Measurements from ENCODE around the gene TNNC1.

The TNNC1 gene

DNA sequence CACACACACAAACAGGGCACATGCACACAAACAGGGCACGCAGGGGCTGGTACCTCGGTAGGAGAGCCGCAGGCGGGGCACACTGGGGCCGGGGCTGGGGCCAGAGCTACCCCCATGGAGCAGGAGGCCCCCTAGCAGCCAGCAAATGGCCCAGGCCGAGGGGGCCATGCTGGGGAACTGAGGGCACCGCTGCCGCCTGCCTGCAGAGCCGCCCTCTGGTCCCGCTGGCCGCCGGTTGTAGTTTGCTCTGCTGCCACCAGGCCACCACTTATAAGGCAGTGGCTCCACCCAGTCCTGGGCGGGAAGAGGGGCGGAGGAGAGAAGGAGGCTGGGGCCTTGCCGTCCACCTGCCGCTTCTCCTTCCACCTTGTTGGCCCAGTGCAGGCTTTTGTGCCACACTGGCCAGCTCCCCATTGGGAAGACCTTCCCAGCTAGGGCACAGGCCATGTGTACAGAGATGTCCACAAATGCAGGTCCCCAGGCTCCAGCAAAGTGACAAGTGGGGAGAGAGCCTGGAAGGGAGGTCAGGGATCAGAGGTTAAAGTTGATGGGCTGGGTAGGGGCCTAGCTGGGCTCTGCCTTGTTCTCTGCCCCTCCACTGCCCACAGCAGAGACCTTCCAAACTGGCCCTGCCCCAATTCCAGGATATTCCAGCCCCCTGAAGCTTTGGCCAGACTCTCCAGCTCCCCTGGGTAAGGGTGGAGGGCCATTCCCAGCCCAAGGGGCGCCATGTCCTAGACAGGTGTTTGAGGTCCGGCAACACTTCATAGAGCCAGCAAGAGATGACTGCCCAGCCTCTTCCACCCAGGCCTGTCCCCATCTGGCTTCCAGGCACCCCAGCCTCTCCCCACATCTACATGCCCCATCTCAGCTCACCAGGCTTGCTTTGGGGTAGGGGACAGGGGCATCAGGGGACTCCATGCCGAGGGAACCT is 8.7 kb downstream of the TNNC1 start, which contains the start of gene SEMA3G:
Gene SEMA3G (minus strand): TSS at position 244 of the 934 bp plus-strand sequence. CDS start 76 bp downstream, at position 168.
- FAIRE-seq (peak; percentile 88), DNase-seq (ENCODE audit: extremely low spot score, insufficient read length, low read depth) (peak; percentile 58)

DNA sequence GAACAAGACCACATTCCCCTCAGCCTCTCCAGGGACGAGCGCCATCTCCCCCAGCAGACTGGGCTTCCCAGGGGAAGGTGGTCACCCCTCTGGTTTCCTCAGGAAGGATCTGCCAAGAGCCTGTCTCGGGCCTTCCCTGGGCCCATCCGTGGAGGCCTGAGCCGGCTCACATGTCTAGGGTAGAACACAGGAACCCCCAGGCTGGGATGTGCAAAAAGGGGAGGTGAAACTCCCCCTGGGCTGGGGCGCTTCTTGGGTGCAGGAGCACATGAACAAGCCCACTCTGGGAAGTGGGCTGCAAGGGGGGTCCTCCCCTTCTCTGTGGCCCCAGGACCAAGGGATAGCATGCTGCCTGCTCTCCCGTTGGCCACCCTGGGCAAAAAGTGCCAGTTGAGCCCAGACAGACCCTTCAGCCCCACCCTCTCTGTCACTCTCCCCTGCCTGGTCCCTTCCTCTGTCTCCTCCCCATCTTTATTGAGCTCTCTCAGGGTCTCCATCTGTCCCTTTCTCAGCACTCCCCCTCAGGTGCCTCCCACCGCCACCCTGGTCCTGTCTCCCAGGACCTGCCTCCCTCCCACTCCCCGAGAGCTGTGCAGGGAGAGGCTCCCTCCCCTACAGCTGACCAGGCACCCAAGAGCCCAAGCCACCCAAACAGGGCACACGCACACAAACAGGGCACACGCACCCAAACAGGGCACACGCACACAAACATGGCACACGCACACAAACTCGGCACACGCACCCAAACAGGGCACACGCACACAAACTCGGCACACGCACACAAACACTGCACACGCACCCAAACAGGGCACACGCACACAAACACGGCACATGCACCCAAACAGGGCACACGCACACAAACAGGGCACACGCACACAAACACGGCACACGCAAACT is 9.8 kb downstream of the TNNC1 start:
- FAIRE-seq, result no peak
- DNase-seq (ENCODE audit: extremely low spot score, insufficient read length, low read depth), result no peak

DNA sequence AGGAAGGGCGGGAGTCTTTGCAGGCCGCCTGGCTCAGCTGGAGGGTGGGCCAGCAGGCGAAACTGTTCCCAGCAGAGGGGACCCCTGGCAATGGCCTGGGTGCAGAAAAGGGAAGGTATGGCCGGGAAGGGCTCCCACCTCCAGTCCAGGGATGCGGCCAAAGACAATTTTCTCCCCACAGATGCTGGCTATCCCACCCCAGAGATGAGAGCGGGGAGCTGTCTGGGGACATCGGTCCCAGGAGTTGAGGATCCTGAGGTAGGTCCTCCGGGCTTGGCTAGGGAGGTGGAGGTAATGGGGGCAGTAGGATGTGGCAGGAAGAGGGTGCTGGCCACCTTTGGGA is 10.6 kb downstream of the TNNC1 start:
- no peak for DNase-seq (ENCODE audit: extremely low spot score, insufficient read length, low read depth)
- no peak for FAIRE-seq

DNA sequence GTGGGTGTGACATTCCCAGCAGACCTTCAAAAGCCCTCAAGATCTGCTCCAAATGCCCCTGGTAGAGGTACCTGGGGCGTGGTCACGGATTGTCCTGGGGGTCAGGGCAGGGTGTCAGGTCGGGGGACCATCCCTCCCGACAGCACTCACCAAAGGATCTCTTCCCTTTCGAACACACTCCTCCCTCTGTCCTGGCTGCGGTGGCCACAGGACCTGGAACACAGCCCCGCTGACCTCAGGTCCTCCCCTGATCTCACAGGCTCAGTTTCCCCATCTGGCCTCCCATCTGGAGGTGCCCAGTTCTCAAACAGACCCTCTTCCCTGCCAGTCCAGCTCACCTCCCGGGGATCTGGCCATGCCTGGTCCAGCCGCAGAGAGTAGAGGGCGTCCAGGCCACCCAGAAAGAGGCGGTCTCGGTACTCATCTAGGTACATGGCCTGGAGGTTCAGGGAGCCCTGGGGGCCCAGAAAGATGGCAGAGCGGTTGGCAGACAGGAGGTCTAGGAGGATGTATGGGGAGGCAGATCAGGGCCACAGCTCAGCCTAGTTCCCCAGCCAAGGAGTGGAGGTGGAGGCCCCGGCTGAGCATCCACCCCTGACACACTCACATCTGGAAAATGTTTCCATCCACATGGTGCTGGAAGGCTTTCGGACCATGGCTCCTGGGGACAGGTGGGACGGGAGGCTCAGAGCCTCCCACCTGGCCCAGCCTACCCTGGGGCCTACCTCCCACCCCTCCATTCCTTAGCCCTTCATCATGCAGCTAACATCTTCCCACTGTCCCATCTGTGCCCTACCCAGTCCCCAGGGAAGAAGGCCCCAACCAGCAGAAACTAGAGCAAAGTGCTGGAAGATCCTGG is 11.2 kb downstream of the TNNC1 start:
- FAIRE-seq, result no peak

DNA sequence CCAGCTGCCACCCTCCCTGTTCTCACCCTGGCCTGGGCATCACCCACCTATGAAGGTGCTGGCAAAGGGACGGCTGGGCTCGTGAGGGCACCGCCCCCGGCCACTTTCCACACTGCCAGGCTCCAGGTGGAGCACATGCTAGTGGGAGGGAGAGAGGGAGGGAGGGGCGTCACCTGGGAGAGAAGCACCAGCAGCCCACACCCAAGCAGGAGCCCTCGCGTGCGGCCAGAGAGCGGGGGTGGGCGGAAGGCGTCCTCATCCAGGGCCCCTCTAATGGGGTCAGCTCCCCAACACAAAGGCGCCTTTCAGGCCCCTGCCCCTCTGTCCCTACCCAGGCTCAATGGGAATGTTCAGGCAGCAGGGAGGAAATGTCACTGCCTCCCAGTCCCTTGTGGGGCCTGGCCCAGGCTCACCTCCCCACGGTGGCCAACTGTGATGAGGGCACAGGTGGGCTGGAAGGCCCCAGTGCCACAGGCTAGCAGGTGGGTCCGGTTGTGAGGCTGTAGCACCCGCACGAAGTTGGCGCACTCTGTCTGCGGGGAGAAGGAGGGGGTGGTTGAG is 12.0 kb downstream of the TNNC1 start:
- no peak for FAIRE-seq
- no peak for DNase-seq (ENCODE audit: extremely low spot score, insufficient read length, low read depth)

More for the DNA sequence above, 11.2 kb downstream of the TNNC1 start:
- no peak for DNase-seq (ENCODE audit: extremely low spot score, insufficient read length, low read depth)

DNA sequence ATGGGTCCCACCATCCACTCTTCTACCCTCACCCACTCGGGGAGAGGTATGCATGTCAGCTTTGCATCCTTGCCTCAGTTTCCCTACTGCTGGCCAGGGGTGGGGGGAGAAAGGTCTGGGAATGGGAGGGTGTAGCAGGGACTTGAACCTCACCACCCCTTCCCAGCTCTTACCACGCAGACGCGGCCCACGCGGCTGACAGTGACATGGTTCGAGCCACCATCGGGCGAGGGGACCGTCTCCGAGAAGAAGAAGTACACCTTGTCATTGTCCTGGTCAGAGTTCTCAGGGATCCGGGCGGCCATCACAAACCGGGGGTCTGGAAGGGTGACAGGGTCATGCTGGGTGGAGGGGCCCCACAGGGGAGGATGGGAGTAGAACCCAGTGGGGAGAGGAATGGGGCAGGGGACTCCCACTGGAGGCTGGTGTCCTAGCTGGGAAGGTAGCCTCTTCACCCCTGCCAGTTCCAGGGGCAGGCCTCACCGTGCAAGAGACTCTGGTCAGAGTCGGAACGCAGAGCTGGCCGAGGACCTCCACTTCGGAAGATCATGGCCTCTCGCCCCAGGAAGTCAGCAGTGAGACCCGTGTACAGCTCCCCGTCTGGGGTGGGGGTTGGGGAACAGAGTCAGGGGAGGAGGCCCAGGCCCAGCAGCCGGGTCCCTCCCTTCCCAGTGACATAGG is 12.6 kb downstream of the TNNC1 start:
- no peak for DNase-seq (ENCODE audit: extremely low spot score, insufficient read length, low read depth)
- no peak for FAIRE-seq

DNA sequence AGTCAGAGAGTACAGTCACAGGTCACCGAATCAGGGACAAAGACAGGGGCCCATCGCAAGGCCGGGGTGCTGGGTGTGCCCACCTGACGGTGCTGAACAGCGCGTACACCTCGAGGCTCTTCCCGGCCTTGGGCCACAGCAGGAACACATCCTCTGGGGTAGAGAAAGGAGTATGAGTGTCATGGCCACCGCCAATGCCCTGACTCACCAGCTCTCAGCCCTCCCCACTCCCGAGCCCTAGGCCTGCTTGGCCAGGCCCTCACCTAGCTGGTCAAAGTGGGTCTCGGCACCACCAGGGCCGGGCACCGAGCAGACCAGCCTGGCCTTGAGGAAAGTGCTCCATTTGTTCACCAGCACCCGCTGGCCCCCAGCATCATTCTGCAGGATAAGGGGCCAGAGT is 13.2 kb downstream of the TNNC1 start:
- FAIRE-seq (no peak), DNase-seq (ENCODE audit: extremely low spot score, insufficient read length, low read depth) (no peak)

DNA sequence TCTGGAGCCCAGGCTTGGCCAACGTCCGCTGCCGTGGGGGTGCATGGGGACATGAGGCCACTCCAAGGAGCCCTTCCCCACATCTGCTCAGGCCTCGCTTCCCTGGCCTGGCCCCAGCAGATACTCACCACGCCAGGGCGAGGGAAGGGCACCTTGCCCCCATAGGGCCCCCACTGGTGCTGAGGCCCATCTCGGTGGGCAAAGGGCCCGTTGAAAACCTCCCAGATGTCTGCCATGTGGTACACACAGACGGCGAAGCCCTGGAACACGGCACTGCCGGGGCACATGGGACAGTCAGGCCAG is 13.6 kb downstream of the TNNC1 start:
- FAIRE-seq (no peak), DNase-seq (ENCODE audit: extremely low spot score, insufficient read length, low read depth) (no peak)

DNA sequence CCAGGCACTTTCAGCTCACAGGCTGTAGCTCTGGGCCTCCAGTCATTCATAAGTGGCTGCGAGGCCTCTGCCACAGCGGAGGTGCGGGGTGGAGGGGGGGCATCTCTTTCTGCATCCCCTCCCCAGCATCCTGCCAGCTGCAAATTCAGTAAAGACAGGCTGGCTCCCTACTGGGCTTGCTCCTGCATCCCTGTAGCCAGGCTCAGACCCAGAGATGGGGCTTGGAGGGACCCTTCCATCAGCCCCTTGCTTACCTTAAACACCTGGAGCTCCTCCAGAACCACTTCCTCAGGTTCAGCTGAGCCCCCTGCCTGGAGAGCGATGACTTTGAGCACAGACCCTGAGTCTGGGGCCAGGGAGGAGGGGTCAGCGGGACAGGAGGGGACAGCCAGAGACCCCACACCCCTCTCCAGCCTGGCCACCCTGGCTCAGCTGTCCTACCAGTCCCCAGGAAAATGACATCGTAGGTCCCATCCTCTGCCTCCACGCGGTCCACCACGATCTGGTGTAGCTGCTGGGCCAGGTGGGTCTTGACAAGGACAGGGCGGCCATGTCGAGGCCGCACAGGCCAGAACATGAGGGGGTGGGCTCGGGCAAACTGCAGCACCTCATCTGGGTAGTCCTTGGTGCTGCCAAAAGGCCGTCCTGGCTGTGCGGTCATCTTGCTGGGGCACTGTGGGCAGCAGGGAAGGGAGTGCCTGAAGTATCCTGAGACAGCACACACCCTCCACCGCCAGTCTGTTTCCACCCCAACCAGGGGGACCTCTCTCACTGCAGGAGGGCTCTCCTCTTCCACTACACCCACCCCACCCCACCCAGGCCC is 14.2 kb downstream of the TNNC1 start:
- no peak for FAIRE-seq
- no peak for DNase-seq (ENCODE audit: extremely low spot score, insufficient read length, low read depth)

DNA sequence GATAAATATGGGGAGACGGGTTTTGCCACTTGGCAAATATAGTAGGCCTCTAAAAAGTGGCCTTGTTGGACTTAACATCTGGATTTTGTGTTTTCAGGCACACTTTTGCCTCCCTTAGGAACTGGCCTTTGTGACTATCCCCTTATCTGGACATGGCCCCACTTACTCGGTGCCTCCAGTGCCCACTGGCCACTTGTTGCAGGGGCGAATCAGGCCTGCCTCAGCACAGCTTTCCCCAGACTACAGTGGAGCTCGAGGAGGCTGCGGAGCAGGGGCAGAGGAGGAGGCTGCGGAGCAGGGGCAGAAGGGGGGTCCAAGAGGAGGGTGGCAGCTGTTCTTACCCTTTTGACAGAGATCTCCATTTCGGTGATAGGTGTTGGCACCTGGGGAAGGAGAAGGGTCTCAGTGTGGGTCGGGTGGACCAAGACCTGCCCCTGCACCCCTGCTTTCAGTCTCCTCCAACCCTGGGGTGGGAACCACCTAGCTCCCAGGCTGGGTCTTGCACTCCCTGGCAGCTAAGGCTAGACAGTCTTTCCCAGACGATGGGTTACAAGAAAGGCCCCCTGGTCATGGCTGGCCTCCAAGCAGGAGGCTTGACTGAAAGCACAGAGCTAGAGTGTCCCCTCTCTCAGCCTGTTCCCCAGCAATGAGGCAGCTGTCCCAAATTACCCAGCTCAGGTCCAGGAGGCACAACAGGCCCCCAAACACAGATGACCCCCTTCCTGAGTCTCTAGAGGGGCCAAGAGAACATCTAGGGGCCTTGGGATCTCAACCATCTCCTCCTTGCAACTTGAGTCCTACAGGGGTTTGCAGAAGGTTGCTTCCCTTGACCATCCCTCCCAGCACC is 15.0 kb downstream of the TNNC1 start:
- DNase-seq (ENCODE audit: extremely low spot score, insufficient read length, low read depth), result no peak
- FAIRE-seq, result no peak

DNA sequence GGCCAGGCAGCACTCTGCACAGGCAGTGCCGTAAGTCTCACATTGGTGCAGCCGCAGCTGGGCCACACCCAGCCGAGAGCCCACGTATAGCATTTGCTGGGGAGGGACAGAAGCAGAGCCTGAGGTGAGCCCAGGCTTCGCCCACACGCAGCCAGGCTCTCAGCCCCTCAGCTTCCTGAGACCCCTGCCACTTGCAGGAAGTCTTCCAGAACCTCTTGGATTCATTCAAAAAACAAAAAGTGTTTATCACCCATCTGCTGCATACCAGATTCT is 15.8 kb downstream of the TNNC1 start:
- no peak for DNase-seq (ENCODE audit: extremely low spot score, insufficient read length, low read depth)
- no peak for FAIRE-seq

DNA sequence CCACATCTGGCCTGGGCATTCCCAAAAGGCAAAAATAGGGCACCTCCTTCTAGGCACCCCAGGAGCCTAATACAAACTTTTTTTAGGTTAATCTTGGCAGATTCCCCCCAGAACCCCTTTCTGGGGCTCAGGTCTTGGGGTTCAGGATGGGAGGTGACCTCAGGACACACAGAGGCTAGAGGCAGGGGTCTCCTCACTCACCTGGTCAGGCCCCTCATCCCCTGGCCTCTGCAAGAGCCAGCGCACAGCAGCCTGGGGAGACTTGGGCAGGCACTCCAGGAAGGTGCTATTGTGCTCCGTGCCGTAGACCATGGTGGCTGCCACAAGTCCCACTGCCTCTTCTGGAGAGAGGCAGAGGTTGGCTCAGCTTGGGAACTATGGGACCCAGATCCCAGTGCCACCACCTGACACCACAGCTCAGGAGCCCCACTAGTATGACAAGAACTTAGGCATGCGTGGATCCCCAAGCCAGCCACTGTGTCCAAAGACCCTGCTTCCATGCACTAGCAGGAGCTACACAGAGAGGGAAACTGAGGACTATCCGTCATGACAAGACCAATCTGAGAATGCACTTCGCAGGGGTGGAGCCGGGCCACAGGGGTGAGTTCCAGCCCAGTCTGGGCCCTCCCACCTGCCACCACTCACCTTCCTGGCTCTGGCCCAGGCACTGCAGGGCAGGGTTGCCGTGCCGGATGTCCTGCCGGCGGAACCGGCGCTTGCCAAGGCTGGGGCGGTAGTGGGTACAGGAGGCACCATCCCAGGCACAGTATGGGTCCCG is 16.3 kb downstream of the TNNC1 start:
- no peak for DNase-seq (ENCODE audit: extremely low spot score, insufficient read length, low read depth)
- FAIRE-seq, result no peak

DNA sequence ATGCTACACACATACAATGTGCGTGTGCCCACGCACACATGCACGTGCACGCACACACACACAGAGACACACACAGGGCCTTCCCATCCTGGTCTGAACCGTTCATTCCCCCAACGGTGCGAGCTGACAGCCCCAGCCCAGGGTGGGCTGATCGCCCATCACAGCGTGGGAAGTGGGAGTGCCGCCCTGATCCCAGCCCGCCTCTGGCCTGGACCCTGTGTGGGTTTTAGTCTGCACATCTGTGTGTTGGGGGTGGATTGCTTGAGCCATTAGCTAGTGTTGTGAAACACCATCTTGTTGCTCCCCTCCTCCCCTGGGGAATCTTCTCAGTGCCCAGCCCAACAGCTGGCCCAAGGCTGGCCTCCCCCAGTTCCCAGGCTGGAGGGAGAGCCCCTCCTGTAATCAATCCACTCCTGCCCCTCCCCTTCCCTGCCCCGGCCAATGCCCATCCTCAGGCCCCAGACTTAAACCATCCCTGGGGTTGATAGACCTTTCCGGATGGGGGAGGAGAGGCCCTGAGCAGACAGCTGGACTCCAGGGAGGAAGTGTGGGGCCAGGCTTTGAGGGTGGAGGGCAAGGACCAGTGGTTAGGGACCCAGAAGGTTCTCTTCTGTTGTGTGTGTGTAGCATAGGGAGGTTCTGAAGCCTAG is 17.2 kb downstream of the TNNC1 start:
- DNase-seq (ENCODE audit: extremely low spot score, insufficient read length, low read depth) (no peak), FAIRE-seq (no peak)

DNA sequence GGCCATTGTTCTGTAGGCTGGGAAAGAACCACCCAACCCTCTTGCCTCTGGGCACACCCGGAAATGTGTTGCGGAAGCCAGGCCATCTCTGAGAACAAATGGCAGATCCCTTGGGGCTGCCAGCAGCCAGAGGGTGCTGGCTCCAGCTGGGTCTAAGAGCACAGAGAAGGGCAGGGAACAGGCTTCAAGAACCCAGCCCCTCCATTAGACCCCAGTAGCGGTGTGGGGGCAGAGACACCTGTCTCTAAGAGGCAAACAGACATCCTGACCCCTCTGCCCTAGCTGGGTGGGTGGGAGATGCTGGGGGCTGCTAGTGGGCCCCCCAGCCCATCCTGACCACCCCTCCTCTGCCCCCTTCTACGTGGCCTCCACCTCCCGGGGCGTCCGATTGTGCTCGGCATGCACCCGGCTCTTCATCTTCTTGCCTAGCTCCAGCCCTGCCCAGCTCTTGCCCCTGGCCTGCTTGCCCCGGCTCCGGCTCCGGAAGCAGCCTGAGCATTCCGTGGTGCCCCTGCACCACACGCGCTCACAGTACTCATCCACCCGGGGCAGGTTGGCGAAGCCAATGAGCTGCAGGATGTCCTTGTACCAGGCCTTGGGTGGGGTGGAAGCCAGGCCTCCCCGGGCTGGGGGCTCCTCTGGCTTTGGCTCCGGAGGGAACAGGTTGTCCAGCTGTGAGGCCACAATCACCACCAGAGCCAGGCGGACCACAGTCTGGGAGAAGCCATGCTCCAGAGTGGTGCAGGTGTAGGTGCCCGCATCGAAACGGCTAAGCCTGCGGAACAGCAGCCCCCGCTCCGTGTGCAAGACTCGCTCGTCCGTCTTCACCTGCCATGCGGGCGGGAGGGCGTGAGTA is 18.4 kb downstream of the TNNC1 start:
- DNase-seq (ENCODE audit: extremely low spot score, insufficient read length, low read depth) (no peak), FAIRE-seq (no peak)

DNA sequence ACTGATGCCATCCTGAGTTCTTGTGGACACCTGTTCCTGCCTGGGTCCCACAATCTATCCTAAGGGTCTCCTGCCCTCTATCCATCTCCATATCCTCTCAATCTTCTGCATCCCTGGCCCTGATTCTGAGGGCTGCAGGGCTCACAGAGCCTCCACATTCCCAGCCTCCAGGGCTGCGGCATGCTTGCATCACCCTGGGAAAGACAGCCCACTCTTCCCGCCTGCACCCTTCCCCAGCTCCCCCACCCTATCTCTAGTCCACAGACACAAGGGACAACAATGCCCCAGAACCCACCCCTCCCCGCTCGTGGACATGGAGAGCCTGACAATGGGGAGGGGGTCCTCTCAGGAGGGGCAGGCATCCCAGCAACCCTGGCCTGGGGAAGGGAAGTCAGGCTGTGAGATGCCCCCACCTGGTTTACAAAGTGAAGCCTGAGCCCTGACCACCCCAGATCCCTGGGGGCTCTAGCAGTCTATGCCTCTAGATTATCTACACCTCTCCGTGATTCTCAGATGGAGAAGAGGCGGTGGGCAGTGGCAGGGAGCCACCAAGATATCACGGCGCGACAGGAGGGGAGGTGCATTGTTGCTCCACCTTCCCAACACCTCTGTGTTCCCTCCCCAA is 19.2 kb downstream of the TNNC1 start:
- FAIRE-seq, result no peak
- DNase-seq (ENCODE audit: extremely low spot score, insufficient read length, low read depth), result no peak
